ENCODE data around the gene ZNF335.

DNA sequence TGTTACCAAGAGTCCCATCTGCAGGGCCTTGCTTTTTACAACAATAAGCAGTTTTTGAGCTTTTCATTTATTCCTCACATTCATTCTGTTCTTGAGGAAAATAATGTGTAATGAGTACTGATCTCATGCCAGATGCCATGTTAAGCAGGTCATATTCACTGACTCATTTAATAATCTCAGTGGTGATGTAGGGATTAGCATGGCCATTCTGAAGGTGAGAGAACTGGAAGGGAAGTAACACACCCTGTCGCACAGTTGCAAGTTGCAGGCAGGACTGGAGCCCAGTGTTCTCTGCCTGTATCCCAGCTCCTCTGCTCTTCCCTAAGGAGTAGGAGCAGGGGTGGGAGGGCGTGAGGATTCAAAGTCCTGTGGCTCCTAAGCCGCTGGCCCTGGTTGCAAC lies 31.9 kb downstream of the ZNF335 start:
- TF ChIP-seq, protein P1, sequence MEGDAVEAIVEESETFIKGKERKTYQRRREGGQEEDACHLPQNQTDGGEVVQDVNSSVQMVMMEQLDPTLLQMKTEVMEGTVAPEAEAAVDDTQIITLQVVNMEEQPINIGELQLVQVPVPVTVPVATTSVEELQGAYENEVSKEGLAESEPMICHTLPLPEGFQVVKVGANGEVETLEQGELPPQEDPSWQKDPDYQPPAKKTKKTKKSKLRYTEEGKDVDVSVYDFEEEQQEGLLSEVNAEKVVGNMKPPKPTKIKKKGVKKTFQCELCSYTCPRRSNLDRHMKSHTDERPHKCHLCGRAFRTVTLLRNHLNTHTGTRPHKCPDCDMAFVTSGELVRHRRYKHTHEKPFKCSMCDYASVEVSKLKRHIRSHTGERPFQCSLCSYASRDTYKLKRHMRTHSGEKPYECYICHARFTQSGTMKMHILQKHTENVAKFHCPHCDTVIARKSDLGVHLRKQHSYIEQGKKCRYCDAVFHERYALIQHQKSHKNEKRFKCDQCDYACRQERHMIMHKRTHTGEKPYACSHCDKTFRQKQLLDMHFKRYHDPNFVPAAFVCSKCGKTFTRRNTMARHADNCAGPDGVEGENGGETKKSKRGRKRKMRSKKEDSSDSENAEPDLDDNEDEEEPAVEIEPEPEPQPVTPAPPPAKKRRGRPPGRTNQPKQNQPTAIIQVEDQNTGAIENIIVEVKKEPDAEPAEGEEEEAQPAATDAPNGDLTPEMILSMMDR (conservative IDR thresholded peaks at IDR 0.05 in 1 of 2, IDR thresholded peaks at IDR 0.05 in 1 of 2; ENCODE audit: extremely low read depth in 1 of 2, insufficient read depth in 1 of 2, low read depth in 1 of 2, low read length in 2 of 2) = no peak
- no peak for TF ChIP-seq EZH2 (IDR thresholded peaks at IDR 0.05; ENCODE audit: borderline replicate concordance, low read length)

Data from mammary epithelial cell (primary cell).